SK-N-SH treated with all-trans-retinoic acid at 6 μM for 48 hours (cell line): ENCODE results near the gene SPOCK1.

Source experiments
- ATAC-seq: fragments of 200-7000 bp; cut with Tn5 transposase; 3 replicates; pipeline ENCODE4 v1.9.1; 2020; ENCODE audit warnings: mild to moderate bottlenecking, moderate library complexity
- ARNTL ChIP-seq: fragments of 450-650 bp; formaldehyde crosslinking; IDR thresholded peaks from 2 replicates; pipeline ENCODE4 v1.5.0; 2020; ENCODE audit warnings: low read depth, mild to moderate bottlenecking, moderate library complexity, borderline replicate concordance
- CSDC2 ChIP-seq: fragments of 250-450 bp; sonication (Bioruptor Pico); IDR thresholded peaks from 2 replicates; pipeline ENCODE4 v1.5.0; 2020; ENCODE audit warnings: mild to moderate bottlenecking, moderate library complexity
- ESRRG ChIP-seq: fragments of 250-450 bp; sonication (Bioruptor Pico); IDR thresholded peaks from 2 replicates; pipeline ENCODE4 v1.6.1; 2021; ENCODE audit warnings: mild to moderate bottlenecking
- GLIS3 ChIP-seq: fragments of 250-450 bp; sonication (Bioruptor Pico); IDR thresholded peaks from 2 replicates; pipeline ENCODE4 v1.5.0; 2020; ENCODE audit warnings: mild to moderate bottlenecking, moderate library complexity
- ISL1 ChIP-seq: fragments of 250-450 bp; sonication (Bioruptor Pico); IDR thresholded peaks from 2 replicates; pipeline ENCODE4 v2.1.2; 2022; ENCODE audit warnings: mild to moderate bottlenecking, moderate library complexity
- OSR1 ChIP-seq: fragments of 250-450 bp; sonication (Bioruptor Pico); IDR thresholded peaks from 2 replicates; pipeline ENCODE4 v1.8.0; 2022; ENCODE audit warnings: moderate library complexity, mild to moderate bottlenecking, inconsistent platforms
- SNAI2 ChIP-seq: fragments of 250-450 bp; sonication (Bioruptor Pico); IDR thresholded peaks from 2 replicates; pipeline ENCODE4 v1.5.0; 2020; ENCODE audit warnings: mild to moderate bottlenecking, moderate library complexity
- TCF4 ChIP-seq: fragments of 250-450 bp; sonication (Bioruptor Pico); IDR thresholded peaks from 2 replicates; pipeline ENCODE4 v1.8.0; 2021; ENCODE audit warnings: mild to moderate bottlenecking, moderate library complexity, borderline replicate concordance
- TOX ChIP-seq: fragments of 250-450 bp; sonication (Bioruptor Pico); IDR thresholded peaks from 2 replicates; pipeline ENCODE4 v1.8.0; 2021; ENCODE audit warnings: mild to moderate bottlenecking, moderate library complexity, borderline replicate concordance
- ZC3H10 ChIP-seq: fragments of 250-450 bp; sonication (Bioruptor Pico); IDR thresholded peaks from 2 replicates; pipeline ENCODE4 v1.5.1; 2021; ENCODE audit warnings: mild to moderate bottlenecking, moderate library complexity
- ZFP30 ChIP-seq: fragments of 450-650 bp; formaldehyde crosslinking; IDR thresholded peaks from 2 replicates; pipeline ENCODE4 v1.5.0; 2022; ENCODE audit warnings: mild to moderate bottlenecking, moderate library complexity
- ZNF565 ChIP-seq: fragments of 450-650 bp; formaldehyde crosslinking; conservative IDR thresholded peaks from 2 replicates; pipeline ENCODE4 v1.5.0; 2020; ENCODE audit warnings: low read depth, mild to moderate bottlenecking, moderate library complexity
- ZNF8 ChIP-seq: fragments of 450-650 bp; formaldehyde crosslinking; IDR thresholded peaks from 2 replicates; pipeline ENCODE4 v1.5.0; 2020; ENCODE audit warnings: mild to moderate bottlenecking, moderate library complexity
- TF ChIP-seq, protein P1 (sequence below): fragments of 250-450 bp; sonication (Bioruptor Pico); IDR thresholded peaks from 2 replicates; pipeline ENCODE4 v1.5.1; 2021; ENCODE audit warnings: mild to moderate bottlenecking, moderate library complexity
- TF ChIP-seq, protein P2 (sequence below): fragments of 250-450 bp; sonication (Bioruptor Pico); IDR thresholded peaks from 2 replicates; pipeline ENCODE4 v1.8.0; 2021; ENCODE audit warnings: low read depth, mild to moderate bottlenecking, moderate library complexity, borderline replicate concordance
- TF ChIP-seq, protein P3 (sequence below): fragments of 250-450 bp; sonication (Bioruptor Pico); IDR thresholded peaks from 2 replicates; pipeline ENCODE4 v1.5.1; 2020; ENCODE audit warnings: low read depth, mild to moderate bottlenecking, moderate library complexity
- TF ChIP-seq, protein P4 (sequence below): fragments of 250-450 bp; sonication (Bioruptor Pico); IDR thresholded peaks from 2 replicates; pipeline ENCODE4 v1.8.0; 2020; ENCODE audit warnings: mild to moderate bottlenecking, moderate library complexity, borderline replicate concordance
- TF ChIP-seq, protein P5 (sequence below): fragments of 250-450 bp; sonication (Bioruptor Pico); IDR thresholded peaks from 2 replicates; pipeline ENCODE4 v1.5.0; 2020; ENCODE audit warnings: mild to moderate bottlenecking, moderate library complexity

Gene SPOCK1

DNA sequence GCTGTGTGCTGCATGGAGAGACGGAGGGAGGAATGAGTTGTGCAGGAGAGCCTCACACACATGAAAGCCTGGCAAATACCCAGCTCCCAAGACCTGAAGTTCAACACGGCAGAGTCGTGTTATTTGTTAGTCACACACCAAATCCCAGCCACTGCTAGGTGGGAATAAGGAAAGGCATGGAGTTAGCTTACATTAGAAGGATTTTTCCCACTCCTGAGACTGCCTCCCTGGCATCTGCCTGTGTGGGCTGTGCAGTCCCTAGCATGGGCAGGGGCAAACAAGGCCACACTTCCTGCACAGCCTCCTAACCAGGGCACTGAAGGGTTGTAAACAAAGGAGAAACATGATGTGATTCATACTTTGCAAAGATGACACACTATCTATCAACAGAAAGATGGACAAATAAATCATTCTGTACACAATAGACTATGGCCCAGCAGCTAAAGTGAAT is 306.8 kb downstream of the SPOCK1 start:
- TF ChIP-seq GLIS3 (CRISPR knock-in tag) (no peak), ARNTL (CRISPR knock-in tag) (no peak), ZNF565 (CRISPR knock-in tag) (no peak), TCF4 (no peak), CSDC2 (CRISPR knock-in tag) (no peak), OSR1 (CRISPR knock-in tag) (no peak)
- no peak for ATAC-seq

DNA sequence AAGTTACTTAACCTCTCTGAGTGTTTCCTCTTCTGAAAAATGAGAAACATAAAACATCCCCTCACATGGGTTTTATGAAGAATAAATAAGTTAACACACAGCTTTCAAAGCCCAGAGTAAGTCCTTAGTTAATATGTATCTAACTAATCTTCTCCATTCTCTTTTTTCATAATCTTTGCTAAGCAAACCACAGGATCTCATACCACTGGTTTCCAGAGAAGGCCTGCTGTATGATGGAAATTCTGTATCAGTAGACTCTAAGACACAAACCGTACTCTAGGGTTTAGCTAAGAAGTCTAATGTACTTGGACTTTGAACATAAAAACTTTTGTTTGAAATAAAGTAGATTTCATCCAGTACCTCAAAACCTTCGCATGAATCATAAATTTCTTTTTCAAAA is 307.9 kb downstream of the SPOCK1 start:
- TF ChIP-seq ZC3H10 (CRISPR knock-in tag) (no peak), ESRRG (CRISPR knock-in tag) (no peak), TOX (CRISPR knock-in tag) (no peak), ZNF8 (CRISPR knock-in tag) (no peak), ARNTL (CRISPR knock-in tag) (no peak), SNAI2 (no peak), ZNF565 (CRISPR knock-in tag) (no peak)
- TF ChIP-seq, protein P1, sequence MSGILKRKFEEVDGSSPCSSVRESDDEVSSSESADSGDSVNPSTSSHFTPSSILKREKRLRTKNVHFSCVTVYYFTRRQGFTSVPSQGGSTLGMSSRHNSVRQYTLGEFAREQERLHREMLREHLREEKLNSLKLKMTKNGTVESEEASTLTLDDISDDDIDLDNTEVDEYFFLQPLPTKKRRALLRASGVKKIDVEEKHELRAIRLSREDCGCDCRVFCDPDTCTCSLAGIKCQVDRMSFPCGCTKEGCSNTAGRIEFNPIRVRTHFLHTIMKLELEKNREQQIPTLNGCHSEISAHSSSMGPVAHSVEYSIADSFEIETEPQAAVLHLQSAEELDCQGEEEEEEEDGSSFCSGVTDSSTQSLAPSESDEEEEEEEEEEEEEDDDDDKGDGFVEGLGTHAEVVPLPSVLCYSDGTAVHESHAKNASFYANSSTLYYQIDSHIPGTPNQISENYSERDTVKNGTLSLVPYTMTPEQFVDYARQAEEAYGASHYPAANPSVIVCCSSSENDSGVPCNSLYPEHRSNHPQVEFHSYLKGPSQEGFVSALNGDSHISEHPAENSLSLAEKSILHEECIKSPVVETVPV (CRISPR knock-in tag), result no peak
- TF ChIP-seq, protein P2, sequence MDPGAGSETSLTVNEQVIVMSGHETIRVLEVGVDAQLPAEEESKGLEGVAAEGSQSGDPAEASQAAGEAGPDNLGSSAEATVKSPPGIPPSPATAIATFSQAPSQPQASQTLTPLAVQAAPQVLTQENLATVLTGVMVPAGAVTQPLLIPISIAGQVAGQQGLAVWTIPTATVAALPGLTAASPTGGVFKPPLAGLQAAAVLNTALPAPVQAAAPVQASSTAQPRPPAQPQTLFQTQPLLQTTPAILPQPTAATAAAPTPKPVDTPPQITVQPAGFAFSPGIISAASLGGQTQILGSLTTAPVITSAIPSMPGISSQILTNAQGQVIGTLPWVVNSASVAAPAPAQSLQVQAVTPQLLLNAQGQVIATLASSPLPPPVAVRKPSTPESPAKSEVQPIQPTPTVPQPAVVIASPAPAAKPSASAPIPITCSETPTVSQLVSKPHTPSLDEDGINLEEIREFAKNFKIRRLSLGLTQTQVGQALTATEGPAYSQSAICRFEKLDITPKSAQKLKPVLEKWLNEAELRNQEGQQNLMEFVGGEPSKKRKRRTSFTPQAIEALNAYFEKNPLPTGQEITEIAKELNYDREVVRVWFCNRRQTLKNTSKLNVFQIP (CRISPR knock-in tag), result no peak
- TF ChIP-seq, protein P3, sequence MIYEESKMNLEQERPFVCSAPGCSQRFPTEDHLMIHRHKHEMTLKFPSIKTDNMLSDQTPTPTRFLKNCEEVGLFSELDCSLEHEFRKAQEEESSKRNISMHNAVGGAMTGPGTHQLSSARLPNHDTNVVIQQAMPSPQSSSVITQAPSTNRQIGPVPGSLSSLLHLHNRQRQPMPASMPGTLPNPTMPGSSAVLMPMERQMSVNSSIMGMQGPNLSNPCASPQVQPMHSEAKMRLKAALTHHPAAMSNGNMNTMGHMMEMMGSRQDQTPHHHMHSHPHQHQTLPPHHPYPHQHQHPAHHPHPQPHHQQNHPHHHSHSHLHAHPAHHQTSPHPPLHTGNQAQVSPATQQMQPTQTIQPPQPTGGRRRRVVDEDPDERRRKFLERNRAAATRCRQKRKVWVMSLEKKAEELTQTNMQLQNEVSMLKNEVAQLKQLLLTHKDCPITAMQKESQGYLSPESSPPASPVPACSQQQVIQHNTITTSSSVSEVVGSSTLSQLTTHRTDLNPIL (CRISPR knock-in tag), result no peak
- TF ChIP-seq, protein P4, sequence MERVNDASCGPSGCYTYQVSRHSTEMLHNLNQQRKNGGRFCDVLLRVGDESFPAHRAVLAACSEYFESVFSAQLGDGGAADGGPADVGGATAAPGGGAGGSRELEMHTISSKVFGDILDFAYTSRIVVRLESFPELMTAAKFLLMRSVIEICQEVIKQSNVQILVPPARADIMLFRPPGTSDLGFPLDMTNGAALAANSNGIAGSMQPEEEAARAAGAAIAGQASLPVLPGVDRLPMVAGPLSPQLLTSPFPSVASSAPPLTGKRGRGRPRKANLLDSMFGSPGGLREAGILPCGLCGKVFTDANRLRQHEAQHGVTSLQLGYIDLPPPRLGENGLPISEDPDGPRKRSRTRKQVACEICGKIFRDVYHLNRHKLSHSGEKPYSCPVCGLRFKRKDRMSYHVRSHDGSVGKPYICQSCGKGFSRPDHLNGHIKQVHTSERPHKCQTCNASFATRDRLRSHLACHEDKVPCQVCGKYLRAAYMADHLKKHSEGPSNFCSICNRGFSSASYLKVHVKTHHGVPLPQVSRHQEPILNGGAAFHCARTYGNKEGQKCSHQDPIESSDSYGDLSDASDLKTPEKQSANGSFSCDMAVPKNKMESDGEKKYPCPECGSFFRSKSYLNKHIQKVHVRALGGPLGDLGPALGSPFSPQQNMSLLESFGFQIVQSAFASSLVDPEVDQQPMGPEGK, result no peak
- ATAC-seq, result no peak

DNA sequence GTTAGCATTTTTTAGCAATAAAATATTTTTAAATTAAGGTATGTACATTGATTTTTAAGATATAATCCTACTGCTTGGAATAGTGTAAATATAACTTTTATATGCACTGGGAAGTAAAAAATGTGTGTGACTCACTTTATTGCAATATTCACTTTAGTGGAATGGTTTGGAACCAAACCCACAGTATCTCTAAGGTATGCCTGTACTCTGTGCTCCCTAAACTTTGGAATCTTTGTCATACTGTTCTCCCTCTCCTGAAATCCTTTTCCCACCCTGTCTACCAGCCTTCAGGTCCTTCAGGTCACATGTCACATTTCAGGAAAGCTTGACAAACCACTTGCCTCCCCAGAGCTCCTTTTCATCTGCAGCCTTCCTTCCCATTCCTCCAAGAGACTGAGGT is 308.7 kb downstream of the SPOCK1 start:
- TF ChIP-seq ISL1 (no peak), ZFP30 (no peak)
- TF ChIP-seq, protein P4, result no peak
- TF ChIP-seq, protein P5, sequence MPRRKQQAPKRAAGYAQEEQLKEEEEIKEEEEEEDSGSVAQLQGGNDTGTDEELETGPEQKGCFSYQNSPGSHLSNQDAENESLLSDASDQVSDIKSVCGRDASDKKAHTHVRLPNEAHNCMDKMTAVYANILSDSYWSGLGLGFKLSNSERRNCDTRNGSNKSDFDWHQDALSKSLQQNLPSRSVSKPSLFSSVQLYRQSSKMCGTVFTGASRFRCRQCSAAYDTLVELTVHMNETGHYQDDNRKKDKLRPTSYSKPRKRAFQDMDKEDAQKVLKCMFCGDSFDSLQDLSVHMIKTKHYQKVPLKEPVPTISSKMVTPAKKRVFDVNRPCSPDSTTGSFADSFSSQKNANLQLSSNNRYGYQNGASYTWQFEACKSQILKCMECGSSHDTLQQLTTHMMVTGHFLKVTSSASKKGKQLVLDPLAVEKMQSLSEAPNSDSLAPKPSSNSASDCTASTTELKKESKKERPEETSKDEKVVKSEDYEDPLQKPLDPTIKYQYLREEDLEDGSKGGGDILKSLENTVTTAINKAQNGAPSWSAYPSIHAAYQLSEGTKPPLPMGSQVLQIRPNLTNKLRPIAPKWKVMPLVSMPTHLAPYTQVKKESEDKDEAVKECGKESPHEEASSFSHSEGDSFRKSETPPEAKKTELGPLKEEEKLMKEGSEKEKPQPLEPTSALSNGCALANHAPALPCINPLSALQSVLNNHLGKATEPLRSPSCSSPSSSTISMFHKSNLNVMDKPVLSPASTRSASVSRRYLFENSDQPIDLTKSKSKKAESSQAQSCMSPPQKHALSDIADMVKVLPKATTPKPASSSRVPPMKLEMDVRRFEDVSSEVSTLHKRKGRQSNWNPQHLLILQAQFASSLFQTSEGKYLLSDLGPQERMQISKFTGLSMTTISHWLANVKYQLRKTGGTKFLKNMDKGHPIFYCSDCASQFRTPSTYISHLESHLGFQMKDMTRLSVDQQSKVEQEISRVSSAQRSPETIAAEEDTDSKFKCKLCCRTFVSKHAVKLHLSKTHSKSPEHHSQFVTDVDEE (CRISPR knock-in tag), result no peak

DNA sequence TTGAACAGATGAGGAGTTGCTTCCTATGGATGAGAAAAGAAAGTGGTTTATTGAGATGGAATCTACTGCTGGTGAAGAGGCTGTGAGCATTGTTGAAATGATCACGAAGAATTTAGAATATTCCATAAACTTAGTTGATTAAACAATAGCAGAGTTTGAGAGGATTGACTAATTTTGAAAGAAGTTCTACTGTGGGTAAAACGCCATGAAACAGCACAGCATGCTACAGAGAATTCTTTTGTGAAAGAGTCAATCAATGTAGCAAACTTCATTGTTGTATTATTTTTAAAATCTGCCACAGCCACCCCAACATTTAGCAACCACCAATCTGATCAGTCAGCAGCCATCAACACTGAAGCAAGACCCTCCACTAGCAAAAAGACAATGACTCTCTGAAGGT is 309.1 kb downstream of the SPOCK1 start:
- TF ChIP-seq ZNF8 (CRISPR knock-in tag), result no peak
- no peak for TF ChIP-seq ESRRG (CRISPR knock-in tag)
- no peak for TF ChIP-seq ZC3H10 (CRISPR knock-in tag)
- TF ChIP-seq OSR1 (CRISPR knock-in tag), result no peak
- TF ChIP-seq, protein P4, result no peak
- ATAC-seq, result no peak

More for the DNA sequence above, 308.7 kb downstream of the SPOCK1 start:
- no peak for ATAC-seq
